Urothelium cell line (cell line): ENCODE results near the gene ANKLE1.

ENCODE experiments used
- DNase-seq: peaks from one replicate; pipeline ENCODE4 v3.0.0; 2011; ENCODE audit warnings: low spot score, mixed read lengths
- FAIRE-seq: peaks from 2 replicates; lab custom pipeline; 2011; peaks lifted over from hg19 to GRCh38; lab: Jason Lieb, UNC

The ANKLE1 gene

DNA sequence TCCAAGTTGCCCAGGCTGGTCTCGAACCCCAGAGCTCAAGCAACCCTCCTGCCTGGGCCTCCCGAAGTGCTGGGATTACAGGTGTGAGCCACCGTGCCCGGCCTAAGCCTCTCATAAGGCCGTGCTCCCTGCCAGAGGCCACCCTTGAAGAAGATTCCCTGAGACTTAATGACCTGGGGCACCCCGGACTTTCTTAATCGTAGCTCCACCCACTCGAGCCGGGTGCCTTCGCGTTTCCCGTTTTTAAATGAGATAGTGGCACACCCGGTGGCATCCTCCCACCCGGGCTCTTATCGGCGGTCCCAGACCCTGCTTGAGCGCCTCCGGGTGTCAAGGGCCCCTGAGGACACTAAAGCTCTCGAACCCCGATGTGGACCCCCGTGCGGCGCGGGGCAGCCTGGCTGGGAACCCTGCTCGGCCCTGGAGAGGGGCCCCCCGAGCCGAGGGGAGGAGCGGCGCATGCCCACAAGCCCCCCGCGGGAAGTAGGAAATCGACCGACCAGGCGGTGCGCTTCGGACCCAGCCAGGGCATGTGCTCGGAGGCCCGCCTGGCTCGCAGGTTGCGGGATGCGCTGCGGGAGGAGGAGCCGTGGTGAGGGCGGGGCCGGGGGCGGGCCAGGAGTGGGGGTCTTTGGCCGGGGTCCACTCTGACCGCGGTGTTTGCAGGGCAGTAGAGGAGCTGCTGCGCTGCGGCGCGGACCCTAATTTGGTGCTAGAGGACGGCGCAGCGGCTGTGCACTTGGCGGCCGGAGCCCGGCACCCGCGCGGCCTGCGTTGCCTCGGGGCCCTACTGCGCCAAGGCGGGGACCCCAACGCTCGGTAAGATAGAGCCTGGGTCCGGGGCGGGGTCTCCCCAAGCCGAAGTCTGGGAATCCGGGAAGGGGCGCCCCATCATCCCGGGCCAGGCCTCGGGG lies at the start of gene ANKLE1:
Gene ANKLE1, plus strand, starts transcription at position 511 of the 914 bp plus-strand sequence. Its CDS starts 20 bp downstream, at position 531.
- no peak for FAIRE-seq
- DNase-seq: no peak

GRCh38 chr19:17232258-17232657 lies 49.4 kb upstream of the ANKLE1 start:
- FAIRE-seq: no peak
- DNase-seq: no peak

DNA sequence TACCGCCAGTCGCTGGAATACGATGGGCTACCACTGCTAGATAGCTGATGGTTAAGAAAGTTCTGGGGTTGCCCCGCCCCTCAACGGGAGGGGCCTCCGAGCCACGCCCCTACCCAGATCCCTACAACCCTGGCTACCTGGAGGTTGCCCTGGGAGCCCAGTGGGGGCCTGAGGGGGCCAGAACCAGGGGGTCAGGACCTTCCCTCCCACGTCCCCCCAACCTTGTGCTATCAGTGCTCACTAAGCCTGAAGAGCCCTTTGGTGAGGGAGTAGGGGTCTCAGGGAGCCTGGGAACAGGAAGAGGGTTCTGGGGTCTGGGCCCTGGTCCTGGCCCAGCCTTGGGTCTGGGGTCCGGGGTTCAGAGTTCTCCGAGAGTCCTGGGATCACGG lies 46.8 kb upstream of the ANKLE1 start:
- DNase-seq: peak; percentile 61
- no peak for FAIRE-seq

DNA sequence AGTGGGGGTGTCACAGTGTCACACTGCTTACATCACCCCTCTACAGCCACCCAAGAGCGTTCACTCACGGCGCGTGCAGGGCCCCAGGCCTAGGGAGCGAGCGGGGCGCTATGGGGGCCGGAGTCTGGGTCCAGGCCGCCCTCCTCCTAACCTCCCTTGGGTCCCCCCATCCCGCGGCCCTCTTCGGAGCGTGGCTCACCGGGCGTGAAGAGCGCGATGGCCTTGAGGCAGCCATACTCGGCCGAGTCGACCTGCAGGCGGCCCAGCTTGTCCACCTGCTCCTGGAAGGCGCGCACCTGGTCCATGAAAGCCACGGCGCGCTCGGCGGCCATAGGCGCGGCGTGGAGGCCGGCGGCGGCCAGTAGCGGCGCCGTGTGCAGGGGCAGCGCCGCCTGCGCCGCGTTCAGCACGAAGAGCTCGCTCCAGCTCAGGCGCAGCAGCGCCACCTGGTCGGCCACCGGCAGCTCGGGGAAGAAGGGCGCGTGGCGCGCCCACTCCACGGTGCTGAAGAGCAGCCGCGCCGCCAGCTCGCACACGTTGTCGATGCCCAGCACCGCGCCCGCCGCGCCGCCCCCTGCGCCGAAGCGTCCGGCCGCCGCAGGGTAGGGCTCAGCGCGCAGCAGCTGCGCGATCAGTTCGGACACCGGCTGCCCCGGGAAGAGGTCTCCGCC lies 46.3 kb upstream of the ANKLE1 start:
- FAIRE-seq: peak; percentile 74
- DNase-seq: peak; percentile 59

DNA sequence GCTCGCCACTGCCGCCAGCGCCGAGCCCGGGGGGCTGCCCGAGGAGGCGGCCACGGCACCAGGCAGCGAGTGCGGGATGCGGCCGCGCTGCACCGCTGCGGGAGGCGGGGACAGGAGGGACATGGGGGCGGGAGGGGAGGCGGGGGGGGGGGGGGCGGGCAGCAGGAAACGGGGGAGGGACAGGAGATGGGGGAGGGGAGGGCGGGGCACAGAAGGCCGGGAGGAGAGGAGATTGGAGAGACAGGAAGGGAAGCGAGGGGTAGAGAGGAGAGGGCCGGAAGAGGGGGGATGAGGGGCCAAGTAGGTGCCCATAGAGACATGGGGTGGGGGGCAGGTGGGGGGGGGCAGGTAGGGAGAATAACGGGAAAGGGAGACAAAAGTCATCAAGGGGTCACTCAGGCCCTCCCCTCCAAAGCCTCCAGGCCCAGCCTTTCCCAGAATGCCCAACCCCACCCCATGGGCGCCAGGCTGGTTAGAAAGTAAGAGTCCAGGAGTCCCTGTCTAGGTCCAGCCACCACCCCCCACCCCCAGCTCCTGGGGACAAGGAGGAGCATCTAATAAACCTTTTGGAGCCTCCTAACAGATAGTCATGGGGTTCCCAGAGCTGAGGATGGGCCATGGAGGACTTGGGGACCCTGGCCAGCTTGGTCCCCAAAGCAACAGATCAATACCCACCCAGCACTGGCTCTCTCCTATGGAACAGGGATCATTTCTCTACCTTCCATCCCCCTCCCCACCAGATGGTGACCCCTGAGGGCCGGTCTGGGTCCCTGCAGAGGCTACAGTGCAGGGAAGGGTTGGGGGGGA lies 45.5 kb upstream of the ANKLE1 start:
- no peak for FAIRE-seq

GRCh38 chr19:17236811-17237543 lies 44.7 kb upstream of the ANKLE1 start:
- FAIRE-seq (no peak), DNase-seq (no peak)

More for the DNA sequence above, 45.5 kb upstream of the ANKLE1 start:
- DNase-seq: peak; percentile 57

DNA sequence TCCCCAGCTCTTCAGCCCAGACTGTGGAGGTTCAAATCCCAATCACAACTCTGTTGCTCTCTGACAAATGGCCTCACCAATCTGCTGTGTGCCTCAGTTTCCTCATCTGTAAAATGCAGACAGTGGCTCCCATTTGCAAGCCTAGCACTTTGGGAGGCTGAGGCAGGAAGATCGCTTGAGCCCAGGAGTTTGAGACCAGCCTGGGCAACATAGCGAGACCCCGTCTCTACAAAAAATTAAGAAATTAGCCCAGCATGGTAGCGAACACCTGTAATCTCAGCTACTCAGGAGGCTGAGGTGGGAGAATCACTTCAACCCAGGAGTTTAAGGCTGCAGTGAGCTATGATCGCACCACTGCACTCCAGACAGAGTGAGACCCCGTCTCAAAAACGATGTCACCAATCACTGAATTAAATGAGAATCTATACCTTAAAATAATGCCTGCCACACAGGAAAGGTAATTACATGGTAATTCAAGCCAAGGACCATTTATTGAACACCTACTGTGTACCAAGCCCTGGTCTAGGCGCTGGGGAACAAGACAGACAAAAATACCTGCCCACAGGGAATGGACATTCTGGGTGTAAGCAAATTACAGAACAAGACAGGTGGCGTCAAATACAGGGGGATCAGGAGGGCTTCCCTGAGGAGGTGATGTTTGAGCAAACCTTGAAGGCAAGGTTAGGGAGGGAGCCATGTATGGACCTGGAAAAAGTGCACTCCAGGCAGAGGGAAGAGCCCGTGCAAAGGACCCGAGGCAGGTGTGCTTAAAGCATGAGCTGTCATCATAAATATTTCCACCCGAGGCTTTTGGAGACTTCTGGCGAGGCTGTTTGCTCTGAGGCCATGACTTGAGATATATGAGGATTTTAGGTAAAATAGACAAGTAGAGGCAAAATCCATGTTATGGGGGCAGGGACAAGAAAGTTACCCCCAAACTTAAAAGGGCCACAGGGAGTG lies 43.7 kb upstream of the ANKLE1 start:
- DNase-seq (no peak), FAIRE-seq (no peak)

DNA sequence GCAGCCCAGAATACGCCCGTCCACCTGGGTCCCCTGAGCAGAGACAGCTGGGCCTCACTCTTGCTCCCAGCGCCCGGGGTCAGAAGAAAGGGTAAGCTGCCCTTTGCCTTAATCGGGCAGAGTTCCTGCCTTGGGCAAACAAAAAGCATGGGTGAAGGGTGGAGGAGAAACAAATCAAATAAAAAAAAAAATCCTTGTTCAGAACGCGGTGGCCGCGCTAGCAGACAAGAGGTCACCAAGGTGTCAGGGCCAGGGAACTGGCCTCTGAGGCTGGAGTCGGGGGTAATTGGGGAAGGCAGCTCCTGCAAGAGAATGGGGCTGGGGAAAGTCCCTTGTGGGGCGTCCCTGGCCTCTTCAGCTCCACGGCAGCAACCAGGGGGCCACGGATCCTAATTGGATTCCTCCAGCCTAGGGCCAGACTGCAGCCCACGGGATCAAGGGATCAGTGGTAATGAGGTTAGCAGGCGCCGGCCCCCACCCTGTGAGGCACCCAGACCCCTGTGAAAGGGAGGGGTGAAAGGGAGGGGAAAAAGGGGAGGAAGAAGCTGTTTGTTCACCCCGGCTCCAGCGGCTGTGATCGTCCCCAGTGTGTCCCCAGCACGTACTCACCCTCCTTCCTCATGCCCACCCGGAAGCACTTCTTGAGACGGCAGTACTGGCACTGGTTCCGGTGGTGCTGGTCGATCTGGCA lies 41.5 kb upstream of the ANKLE1 start:
- FAIRE-seq (no peak), DNase-seq (no peak)

- DNase-seq (no peak), FAIRE-seq (no peak)
These were observed 40.8 kb upstream of the ANKLE1 start for GRCh38 chr19:17240826-17241399.

GRCh38 chr19:17242431-17243208 lies 39.1 kb upstream of the ANKLE1 start:
- DNase-seq (no peak), FAIRE-seq (no peak)

DNA sequence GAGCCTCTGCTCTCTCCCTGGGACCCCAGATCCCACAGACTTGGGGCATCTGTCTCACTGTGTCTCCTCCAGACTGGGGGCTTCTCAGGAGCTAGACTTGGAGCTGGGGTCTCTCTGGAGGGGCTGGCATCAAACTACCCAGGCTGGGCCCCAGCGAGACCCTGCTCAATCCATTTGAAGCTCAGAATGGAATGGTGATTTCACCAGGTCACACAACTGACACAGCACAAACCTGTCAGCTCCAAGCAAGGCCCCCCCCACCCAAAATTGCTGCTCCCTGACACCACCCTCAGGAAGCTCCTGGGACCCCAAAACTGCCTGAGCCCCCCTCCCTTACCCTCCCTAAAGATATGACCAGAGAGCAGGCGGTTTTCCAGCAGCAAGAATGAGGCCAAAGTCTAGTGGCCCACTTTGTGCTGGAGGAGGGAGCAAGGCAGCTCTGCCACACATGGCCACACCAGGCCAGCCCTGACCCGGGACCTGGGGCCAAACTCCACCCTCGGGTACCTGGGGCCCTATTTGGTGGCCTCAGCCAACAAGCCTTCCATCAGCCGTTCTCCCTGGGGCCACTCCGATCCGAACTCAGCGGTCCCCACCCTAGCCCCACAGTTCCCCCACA lies 38.4 kb upstream of the ANKLE1 start:
- DNase-seq (no peak), FAIRE-seq (no peak)

DNA sequence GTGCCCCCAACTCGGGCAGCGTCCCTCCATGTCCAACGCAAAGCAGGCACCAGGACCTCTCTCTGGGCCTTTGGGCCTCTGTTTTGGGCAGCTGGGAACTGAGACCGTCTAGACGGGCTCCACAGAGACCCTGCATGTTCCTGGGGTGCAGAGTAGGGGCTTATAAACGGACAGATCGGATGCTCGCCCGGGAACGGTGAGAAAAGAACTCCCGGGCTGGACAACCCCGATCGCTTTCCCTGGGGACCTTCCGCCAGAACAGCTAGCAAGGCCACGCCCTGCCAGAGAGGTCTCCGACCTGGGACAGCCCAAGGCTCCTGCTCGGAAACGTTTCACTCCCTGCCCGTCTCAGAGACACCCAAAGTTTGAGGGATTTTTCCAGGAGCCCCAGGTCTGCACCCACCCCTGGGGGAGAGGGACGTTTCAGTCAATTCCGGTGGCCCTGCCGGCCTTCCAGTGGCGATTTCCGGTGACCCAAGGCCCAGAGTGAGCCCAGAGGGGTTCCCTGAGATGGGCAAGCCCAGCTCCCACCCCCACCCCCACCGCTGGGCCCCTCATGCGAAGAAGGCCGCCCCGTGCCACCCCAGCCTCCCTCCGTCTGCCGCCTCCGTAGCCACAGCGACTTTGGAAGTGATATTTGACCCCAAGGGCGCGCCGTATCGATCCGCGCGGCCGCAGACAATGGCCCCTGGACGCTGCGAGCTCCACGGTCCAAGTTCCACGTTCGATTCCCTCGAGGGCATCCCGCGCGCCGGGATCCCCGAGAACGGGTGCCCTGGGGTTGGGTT lies 37.7 kb upstream of the ANKLE1 start:
- FAIRE-seq (no peak), DNase-seq (no peak)

DNA sequence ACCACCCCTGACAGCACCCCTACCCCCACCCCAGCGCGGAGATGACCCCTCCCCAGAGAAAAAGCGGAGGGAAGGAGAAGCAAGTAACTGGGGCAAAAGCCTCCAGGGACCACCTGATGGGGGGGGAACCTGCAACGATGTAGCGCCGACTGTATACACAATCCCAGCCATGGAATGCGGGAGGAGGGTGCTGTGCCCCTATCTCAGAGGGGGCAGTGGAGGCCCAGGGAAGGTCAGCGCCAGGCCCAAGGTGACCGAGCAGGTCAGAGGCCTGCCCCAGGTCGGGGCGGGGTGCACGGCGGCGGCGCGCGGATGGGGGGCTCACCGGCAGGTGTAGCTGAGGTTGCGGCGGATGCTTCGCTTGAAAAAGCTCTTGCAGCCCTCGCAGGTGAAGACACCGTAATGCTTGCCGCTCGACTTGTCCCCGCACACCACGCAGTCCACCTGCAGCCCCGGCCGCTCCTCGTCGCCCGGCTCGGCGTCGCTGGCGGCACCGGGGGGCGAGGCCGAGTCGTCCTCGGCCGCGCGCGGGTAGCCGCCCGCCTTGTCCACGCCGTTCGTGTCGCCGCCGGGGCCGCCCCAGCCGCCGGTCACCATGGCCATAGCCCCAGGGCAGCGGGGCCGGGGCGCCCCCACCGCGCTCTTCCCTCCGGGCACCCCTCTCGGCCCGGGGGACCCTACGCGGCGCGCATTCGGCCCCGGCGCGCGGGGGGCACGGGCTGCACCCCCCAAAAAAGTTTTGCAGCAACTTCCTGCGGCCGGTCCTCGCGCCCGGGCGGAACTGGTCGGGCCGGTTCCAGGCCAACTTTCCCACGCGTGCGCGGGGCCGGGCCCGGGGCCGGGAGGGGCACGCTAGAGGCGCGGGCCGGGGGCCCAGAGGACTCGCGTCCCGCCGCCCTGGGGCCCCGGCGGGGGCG lies 36.8 kb upstream of the ANKLE1 start:
- DNase-seq: no peak
- FAIRE-seq: no peak

GRCh38 chr19:17245535-17245984 lies 36.1 kb upstream of the ANKLE1 start, which contains the start of gene NR2F6:
NR2F6 (minus strand) TSS chr19:17245919; CDS start chr19:17245220, 699 bp downstream.
- FAIRE-seq: no peak

More at GRCh38 chr19:17245535-17245984, 36.1 kb upstream of the ANKLE1 start, which contains the start of gene NR2F6:
- no peak for DNase-seq
